ENCODE data around the gene PDX1.

Gene PDX1

GRCh38 chr13:27921421-27921960 lies 1.7 kb downstream of the PDX1 start:
- DNase-seq: no peak
- Mint-ChIP-seq H3K9me3 (peaks cover under 1% of the 10 kb centered on the region), H3K36me3 (ENCODE audit: low read depth) (no peaks in the 10 kb centered on the region), H3K27me3 (ENCODE audit: low read depth, poor library complexity) (peaks cover 99% of the 10 kb centered on the region), H3K4me1 (peaks cover 38% of the 10 kb centered on the region), H3K4me3 (peak overlapping the region; percentile 30), H3K27ac (no peak overlapping the region)
- no peak for TF ChIP-seq CTCF (IDR thresholded peaks at IDR 0.05)

- Mint-ChIP-seq H3K4me3 (no peak overlapping the region), H3K27me3 (ENCODE audit: low read depth, poor library complexity) (peaks cover 99% of the 10 kb centered on the region), H3K9me3 (peaks cover 3% of the 10 kb centered on the region), H3K4me1 (peaks cover 41% of the 10 kb centered on the region), H3K27ac (no peak overlapping the region), H3K36me3 (ENCODE audit: low read depth) (no peaks in the 10 kb centered on the region)
- TF ChIP-seq CTCF (IDR thresholded peaks at IDR 0.05): no peak
- DNase-seq: no peak
These were observed 2.4 kb downstream of the PDX1 start for GRCh38 chr13:27921961-27922882.

GRCh38 chr13:27922883-27923612 lies 3.2 kb downstream of the PDX1 start:
- Mint-ChIP-seq H3K27me3 (ENCODE audit: low read depth, poor library complexity) (peaks cover 99% of the 10 kb centered on the region), H3K4me3 (peak overlapping the region; percentile 60), H3K27ac (no peak overlapping the region), H3K4me1 (peaks cover 40% of the 10 kb centered on the region), H3K9me3 (peaks cover 3% of the 10 kb centered on the region), H3K36me3 (ENCODE audit: low read depth) (no peaks in the 10 kb centered on the region)
- TF ChIP-seq CTCF (IDR thresholded peaks at IDR 0.05): no peak
- no peak for DNase-seq

GRCh38 chr13:27923794-27924528 lies 4.2 kb downstream of the PDX1 start:
- Mint-ChIP-seq H3K4me1 (peaks cover 36% of the 10 kb centered on the region), H3K27ac (no peak overlapping the region), H3K9me3 (peaks cover 3% of the 10 kb centered on the region), H3K4me3 (peak overlapping the region; percentile 76), H3K27me3 (ENCODE audit: low read depth, poor library complexity) (peaks cover 99% of the 10 kb centered on the region), H3K36me3 (ENCODE audit: low read depth) (no peaks in the 10 kb centered on the region)
- peak; percentile 51 for DNase-seq
- TF ChIP-seq CTCF (IDR thresholded peaks at IDR 0.05): no peak

- Mint-ChIP-seq H3K4me1 (peaks cover 42% of the 10 kb centered on the region), H3K4me3 (no peak overlapping the region), H3K27me3 (ENCODE audit: low read depth, poor library complexity) (peaks cover 99% of the 10 kb centered on the region), H3K9me3 (peaks cover 3% of the 10 kb centered on the region), H3K36me3 (ENCODE audit: low read depth) (no peaks in the 10 kb centered on the region), H3K27ac (no peak overlapping the region)
- TF ChIP-seq CTCF (IDR thresholded peaks at IDR 0.05): no peak
- DNase-seq: peak; percentile 52
These were observed 4.8 kb downstream of the PDX1 start for GRCh38 chr13:27924529-27925141.

All from nephron progenitor cell (in vitro differentiated cells).